ENCODE results near the gene LPAR3. TPM values are rescaled to one million over a fixed set of nuclear protein-coding genes. Genes with fewer than 3 reads are reported as not detected.

The LPAR3 gene
- total RNA-seq, 2 experiments from 2014 or later, result 0.74 to 1.1 TPM

DNA sequence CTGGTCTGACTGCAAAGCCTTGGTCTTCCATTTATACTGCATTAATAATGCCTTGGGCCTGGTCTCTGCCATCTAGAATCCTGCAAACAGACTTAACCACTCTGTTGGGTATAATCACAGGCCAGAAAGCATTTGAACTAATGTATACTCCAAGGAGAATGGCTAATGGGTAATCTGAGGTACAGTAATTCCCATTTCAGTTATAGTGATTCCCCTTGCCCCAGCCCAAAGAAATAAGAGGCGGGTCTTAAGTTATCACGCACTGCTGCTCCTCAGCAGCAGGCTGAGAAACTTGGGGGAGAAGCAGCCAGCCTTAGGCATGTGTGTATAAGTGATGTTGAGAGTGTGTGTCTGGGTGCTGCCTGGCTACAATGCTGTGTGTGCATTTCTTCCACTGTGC, 2.4 kb downstream of the LPAR3 start:
- Mint-ChIP-seq H3K9me3 (no peaks in the 10 kb centered on the region), H3K27me3 (ENCODE audit: low read depth) (peaks cover 26% of the 10 kb centered on the region), H3K27ac (no peak overlapping the region), H3K36me3 (ENCODE audit: low read depth) (no peaks in the 10 kb centered on the region), H3K4me1 (ENCODE audit: low read depth) (peaks cover 15% of the 10 kb centered on the region), H3K4me3 (no peak overlapping the region)
- CTCF ChIA-PET, result no interaction called here
- DNase-seq, result no peak
- intact Hi-C loops (cut with micrococcal nuclease), result no loop called here

DNA sequence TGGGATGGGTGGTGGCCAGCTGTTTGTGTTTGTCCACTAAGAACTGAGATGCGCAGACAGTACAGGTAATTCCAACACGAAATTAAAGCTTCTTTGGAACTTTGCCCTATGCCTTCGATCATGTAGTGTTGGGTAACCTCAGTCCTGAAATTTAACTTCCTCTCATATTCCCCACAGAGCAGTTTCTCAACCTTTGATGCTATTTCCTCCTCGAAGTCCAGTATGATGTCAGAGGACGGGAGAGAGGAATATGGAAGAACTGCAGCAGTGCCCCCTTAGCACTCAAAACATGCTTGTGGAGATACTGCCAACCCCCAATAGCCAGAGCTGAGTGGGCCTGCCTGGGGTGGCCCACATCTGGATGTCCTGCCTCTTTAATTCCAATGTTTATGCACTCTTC, 3.6 kb downstream of the LPAR3 start:
- Mint-ChIP-seq H3K27me3 (ENCODE audit: low read depth) (peaks cover 21% of the 10 kb centered on the region), H3K4me3 (no peak overlapping the region), H3K9me3 (no peaks in the 10 kb centered on the region), H3K27ac (no peak overlapping the region), H3K4me1 (ENCODE audit: low read depth) (peaks cover 15% of the 10 kb centered on the region), H3K36me3 (ENCODE audit: low read depth) (no peaks in the 10 kb centered on the region)
- intact Hi-C loops (cut with micrococcal nuclease), result no loop called here
- no peak for DNase-seq
- CTCF ChIA-PET, result interaction anchor here (0.6 kb wide), 1 partner anchor 57 kb away, joined by 4 read pairs; no protein-coding TSS in a partner anchor

DNA sequence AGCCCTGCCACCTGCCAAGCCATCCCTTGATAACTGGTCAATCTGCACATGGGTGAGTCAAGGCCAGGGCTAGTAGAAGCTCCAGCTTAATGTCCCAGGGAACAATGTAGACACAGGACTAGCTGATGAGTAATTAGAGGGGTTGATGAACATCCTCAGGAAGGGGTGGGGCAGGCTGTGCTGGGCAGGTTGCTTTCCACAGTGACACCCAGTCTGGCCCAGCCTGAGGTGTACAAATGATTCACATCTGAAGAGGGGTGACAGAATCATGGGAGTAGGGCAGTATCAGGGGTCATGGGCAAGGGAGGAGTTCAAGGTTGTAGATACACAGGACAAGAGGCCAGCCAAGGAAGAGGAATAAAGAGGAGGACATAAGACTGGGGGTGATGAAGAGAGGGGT, 4.3 kb downstream of the LPAR3 start:
- Mint-ChIP-seq H3K4me3 (no peak overlapping the region), H3K4me1 (ENCODE audit: low read depth) (peaks cover 15% of the 10 kb centered on the region), H3K27me3 (ENCODE audit: low read depth) (peaks cover 16% of the 10 kb centered on the region), H3K36me3 (ENCODE audit: low read depth) (no peaks in the 10 kb centered on the region), H3K9me3 (no peaks in the 10 kb centered on the region), H3K27ac (no peak overlapping the region)
- CTCF ChIA-PET, result no interaction called here
- peak; percentile 20 for DNase-seq
- intact Hi-C loops (cut with micrococcal nuclease), result no loop called here

DNA sequence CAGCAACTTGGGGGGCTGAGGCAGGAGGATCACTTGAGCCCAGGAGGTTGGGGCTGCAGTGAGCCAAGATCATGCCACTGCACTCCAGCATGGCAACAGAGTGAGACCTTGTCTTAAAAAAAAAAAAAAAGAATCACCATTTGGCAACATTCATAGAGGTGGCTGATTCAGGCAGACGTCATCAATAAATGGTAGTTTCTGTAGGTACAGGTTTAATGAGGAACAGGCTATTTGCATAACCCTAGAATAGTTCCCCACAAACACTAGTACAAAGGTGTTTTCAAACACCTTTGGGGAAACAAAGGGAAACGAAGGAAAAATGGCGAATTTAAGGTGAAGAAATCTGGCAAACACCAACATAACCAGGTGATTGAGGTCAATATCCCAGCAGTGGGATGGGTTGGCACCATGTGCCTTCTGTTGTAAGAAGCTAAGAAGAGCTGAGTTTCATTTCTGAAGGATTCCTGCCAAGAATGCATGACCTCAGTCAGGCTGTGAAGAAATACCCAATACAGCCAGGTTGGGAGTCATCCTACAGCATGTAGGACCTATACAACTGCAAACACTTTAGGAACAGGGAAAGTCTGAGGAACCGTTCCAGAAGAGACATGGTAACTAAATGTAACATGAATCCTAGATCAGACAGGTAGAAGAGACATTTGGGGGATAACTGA, 5.6 kb downstream of the LPAR3 start:
- Mint-ChIP-seq H3K4me3 (no peak overlapping the region), H3K4me1 (ENCODE audit: low read depth) (peaks cover 10% of the 10 kb centered on the region), H3K27ac (no peak overlapping the region), H3K9me3 (no peaks in the 10 kb centered on the region), H3K36me3 (ENCODE audit: low read depth) (no peaks in the 10 kb centered on the region), H3K27me3 (ENCODE audit: low read depth) (peaks cover 9% of the 10 kb centered on the region)
- CTCF ChIA-PET, result interaction anchor here (0.6 kb wide), 1 partner anchor 13 kb away, joined by 4 read pairs; no protein-coding TSS in a partner anchor
- DNase-seq, result no peak
- intact Hi-C loops (cut with micrococcal nuclease), result no loop called here

DNA sequence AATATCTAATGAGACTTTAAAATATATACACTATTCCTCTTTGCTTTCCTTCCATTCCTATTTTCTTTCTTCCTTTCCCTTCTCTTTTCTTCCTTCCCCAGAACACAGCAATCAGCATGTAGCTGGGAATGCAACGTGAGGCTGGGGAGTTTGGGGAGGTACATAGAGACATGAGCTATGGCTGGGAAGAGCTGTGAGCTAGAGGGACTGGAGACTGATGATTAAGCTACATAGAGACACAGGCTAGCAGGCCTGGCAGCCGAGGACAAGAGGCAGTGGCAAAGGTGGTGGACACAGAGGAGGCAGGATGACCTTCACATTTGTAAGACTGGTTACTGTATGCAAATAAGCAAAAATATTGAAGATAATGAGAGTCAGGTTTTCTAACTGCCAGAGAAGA, 7.5 kb downstream of the LPAR3 start:
- H3K36me3 Mint-ChIP-seq (ENCODE audit: low read depth), result peaks cover 2% of the 10 kb centered on the region
- H3K9me3 Mint-ChIP-seq, result peaks cover 5% of the 10 kb centered on the region
- no peaks in the 10 kb centered on the region for H3K27me3 Mint-ChIP-seq (ENCODE audit: low read depth)
- H3K4me1 Mint-ChIP-seq (ENCODE audit: low read depth), result peaks cover 6% of the 10 kb centered on the region
- CTCF ChIA-PET, result interaction anchor here (1.3 kb wide), 1 partner anchor 103 kb away, joined by 3 read pairs; no protein-coding TSS in a partner anchor
- intact Hi-C loops (cut with micrococcal nuclease), result no loop called here
- no peak for DNase-seq
- H3K4me3 Mint-ChIP-seq, result no peak overlapping the region
- no peak overlapping the region for H3K27ac Mint-ChIP-seq

DNA sequence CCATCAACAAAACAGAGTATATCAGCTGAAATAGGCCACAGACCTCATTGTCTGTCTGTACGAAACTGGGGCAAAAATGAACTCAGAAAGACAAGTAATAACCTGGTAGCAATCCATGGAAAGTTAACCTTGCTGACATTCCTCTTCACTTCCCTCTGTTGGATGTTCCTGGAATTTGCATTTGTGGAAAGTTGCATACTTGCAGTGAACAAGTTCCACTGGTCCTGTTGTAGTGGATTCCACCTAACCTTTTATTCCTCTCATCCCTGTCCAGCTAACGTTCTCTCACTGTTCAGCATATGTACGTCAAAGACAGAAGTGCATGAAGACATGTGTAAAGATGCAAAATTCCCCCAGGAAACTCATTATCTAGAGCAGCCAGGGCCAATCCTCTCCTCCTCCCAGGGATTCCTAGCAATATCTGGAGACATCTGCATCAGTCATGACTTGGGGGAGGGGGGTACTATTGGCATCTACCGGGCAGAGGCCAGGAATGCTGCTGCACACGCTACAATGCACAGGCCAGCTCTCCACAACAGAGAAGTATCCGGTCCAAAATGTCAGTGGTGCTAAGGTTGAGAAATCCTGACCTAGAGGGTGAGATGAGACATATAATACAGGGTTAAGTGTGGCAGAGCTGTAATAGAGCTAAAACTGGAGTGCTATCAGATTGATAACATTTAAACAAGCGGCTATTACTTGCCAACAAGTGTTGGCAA, 8.2 kb downstream of the LPAR3 start:
- no peak for DNase-seq
- no peaks in the 10 kb centered on the region for H3K27me3 Mint-ChIP-seq (ENCODE audit: low read depth)
- H3K27ac Mint-ChIP-seq, result no peak overlapping the region
- CTCF ChIA-PET, result interaction anchor here (0.9 to 1.3 kb wide), 2 partner anchors 80 to 102 kb away, joined by 3 read pairs; no protein-coding TSS in a partner anchor
- H3K4me3 Mint-ChIP-seq, result no peak overlapping the region
- H3K4me1 Mint-ChIP-seq (ENCODE audit: low read depth), result peaks cover 6% of the 10 kb centered on the region
- peaks cover 5% of the 10 kb centered on the region for H3K9me3 Mint-ChIP-seq
- H3K36me3 Mint-ChIP-seq (ENCODE audit: low read depth), result peaks cover 2% of the 10 kb centered on the region
- intact Hi-C loops (cut with micrococcal nuclease), result no loop called here

DNA sequence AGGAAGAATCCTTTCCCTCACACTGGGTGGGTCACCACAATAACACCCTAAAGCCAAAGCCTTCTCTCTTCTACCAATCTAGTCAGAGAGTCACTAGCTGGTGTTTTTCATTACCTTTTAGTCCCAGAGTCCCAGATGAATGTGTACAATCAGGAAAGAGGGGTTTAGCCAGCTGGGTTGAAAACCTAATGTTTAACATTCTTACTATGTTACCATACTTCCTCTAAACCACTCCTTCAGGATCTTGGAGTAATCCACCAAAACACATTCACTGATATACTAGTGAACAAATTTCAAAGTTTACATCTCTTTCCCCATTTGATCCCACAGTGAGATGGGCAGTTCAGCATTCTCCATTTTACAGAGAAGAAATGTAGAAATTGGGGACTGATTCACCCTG, 9.7 kb downstream of the LPAR3 start:
- H3K27ac Mint-ChIP-seq, result no peak overlapping the region
- H3K4me1 Mint-ChIP-seq (ENCODE audit: low read depth), result no peaks in the 10 kb centered on the region
- peaks cover 2% of the 10 kb centered on the region for H3K36me3 Mint-ChIP-seq (ENCODE audit: low read depth)
- H3K4me3 Mint-ChIP-seq, result no peak overlapping the region
- CTCF ChIA-PET, result no interaction called here
- peaks cover 5% of the 10 kb centered on the region for H3K9me3 Mint-ChIP-seq
- H3K27me3 Mint-ChIP-seq (ENCODE audit: low read depth), result no peaks in the 10 kb centered on the region
- DNase-seq, result no peak
- intact Hi-C loops (cut with micrococcal nuclease), result no loop called here

DNA sequence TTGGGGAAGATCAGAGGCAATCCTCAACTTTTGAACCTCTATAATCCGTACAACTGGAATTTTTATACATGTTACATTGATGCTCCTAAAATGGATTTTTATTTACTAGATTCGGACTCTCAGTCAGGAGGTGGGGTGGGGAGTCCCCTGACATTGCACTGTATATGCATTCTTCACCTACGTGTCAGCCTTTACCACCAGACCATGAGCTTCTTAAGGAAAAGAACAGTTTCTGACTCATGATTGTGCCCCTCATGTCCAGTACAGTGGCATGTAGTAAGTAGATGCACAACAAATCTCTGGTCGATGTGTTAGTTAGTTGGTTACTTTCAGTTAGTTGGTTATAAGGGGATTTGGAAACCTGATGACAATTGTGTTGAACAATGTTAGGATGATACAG, 15.4 kb downstream of the LPAR3 start:
- Mint-ChIP-seq H3K4me1 (ENCODE audit: low read depth) (peaks cover 2% of the 10 kb centered on the region), H3K4me3 (no peak overlapping the region), H3K27me3 (ENCODE audit: low read depth) (no peaks in the 10 kb centered on the region), H3K9me3 (peaks cover 5% of the 10 kb centered on the region), H3K27ac (no peak overlapping the region), H3K36me3 (ENCODE audit: low read depth) (peaks cover 2% of the 10 kb centered on the region)
- DNase-seq, result no peak
- intact Hi-C loops (cut with micrococcal nuclease), result no loop called here
- CTCF ChIA-PET, result no interaction called here

DNA sequence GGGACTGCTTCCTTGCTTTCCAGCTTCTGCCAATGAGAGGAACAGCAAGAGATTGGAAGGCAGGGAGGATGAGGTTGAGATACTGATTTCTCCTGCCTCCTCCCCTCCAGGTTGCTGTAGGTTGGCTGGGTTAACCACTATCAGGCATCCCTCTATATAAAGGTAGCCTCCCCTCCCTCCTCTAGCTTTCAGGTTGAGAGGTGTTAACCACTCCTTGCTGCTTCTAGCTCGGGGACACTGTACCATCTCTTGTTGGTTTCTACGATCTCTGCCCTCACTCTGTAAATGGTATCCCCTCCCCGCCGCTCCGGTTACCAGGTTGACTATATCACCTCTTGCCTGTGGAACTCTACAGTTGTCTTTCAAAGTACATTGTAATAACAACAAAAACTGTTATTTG, 16.7 kb downstream of the LPAR3 start:
- no peak overlapping the region for H3K27ac Mint-ChIP-seq
- H3K27me3 Mint-ChIP-seq (ENCODE audit: low read depth), result peaks cover 4% of the 10 kb centered on the region
- CTCF ChIA-PET, result no interaction called here
- H3K36me3 Mint-ChIP-seq (ENCODE audit: low read depth), result no peaks in the 10 kb centered on the region
- intact Hi-C loops (cut with micrococcal nuclease), result no loop called here
- H3K4me3 Mint-ChIP-seq, result no peak overlapping the region
- DNase-seq, result no peak
- peaks cover under 1% of the 10 kb centered on the region for H3K9me3 Mint-ChIP-seq
- peaks cover 2% of the 10 kb centered on the region for H3K4me1 Mint-ChIP-seq (ENCODE audit: low read depth)

DNA sequence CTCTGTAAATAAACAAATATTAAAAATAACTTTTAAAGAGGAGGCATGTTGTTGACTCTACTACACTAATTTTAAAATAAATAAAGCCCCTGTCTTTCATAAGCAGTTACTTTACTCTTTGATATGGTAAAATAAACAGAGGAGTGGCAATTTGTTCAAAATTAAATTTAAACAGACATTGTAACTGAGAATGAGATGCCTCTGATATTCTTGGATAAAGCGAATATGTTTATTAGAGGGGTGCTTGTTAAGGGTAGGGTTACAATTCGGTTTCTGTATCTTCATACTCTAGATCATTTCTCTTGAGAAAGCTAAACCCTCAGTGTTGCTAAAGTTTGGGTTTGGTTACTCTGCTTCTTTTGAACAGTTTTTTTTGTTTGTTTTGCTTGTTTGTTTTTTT, 19.6 kb downstream of the LPAR3 start:
- DNase-seq, result no peak
- no peak overlapping the region for H3K27ac Mint-ChIP-seq
- H3K4me3 Mint-ChIP-seq, result no peak overlapping the region
- no peaks in the 10 kb centered on the region for H3K36me3 Mint-ChIP-seq (ENCODE audit: low read depth)
- intact Hi-C loops (cut with micrococcal nuclease), result no loop called here
- CTCF ChIA-PET, result no interaction called here
- H3K27me3 Mint-ChIP-seq (ENCODE audit: low read depth), result peaks cover 4% of the 10 kb centered on the region
- H3K9me3 Mint-ChIP-seq, result no peaks in the 10 kb centered on the region
- peaks cover 4% of the 10 kb centered on the region for H3K4me1 Mint-ChIP-seq (ENCODE audit: low read depth)

DNA sequence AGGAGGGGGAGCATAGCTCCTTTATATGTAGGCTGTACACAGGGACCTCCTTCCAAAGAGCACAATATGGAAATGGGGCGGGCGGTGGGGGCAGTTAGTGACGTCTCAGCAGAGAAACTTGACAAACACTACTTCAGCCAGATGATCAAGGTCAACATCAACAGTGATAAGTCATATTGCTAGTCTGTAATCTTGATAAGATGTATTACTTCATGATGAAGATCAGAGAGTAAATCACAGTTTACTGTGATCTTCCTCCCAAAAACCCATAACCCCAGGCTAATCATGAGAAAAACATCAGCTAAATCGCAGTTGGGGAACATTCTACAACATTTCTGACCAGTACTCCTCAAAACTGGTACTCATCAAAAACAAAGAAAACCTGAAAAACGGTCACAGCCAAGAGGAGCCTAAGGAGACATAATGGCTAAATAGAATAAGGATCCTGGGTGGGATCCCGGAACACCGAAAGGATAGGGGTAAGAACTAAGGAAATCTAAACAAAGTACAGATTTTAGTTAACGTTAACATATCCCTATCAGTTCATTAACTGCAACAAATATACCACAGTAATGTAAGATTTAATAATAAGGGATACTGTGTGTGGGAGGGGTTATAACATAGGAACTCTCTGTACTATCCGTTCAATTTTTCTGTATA, 20.2 kb downstream of the LPAR3 start:
- H3K4me1 Mint-ChIP-seq (ENCODE audit: low read depth), result peaks cover 4% of the 10 kb centered on the region
- DNase-seq, result no peak
- H3K4me3 Mint-ChIP-seq, result no peak overlapping the region
- intact Hi-C loops (cut with micrococcal nuclease), result no loop called here
- no peak overlapping the region for H3K27ac Mint-ChIP-seq
- CTCF ChIA-PET, result no interaction called here
- H3K36me3 Mint-ChIP-seq (ENCODE audit: low read depth), result no peaks in the 10 kb centered on the region
- no peaks in the 10 kb centered on the region for H3K9me3 Mint-ChIP-seq
- H3K27me3 Mint-ChIP-seq (ENCODE audit: low read depth), result peaks cover 4% of the 10 kb centered on the region

DNA sequence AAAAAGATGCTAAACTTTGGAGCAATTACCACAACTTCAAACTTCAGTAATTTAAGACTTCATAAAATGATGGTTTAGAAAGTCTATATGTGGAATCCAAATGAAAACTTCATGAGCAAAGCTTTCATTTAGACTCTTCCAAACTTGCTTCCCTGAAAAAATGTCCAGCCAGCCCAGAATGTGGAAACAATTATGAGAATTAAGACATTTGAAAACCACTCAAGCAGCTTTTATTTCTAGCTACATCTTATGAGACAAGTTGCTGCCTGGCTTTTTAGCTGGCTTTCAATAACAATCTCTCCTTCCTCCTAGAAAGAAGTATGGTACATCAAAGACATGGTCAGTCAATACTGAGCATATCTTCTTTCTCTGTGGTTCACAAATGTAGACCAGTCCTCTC, 21.8 kb downstream of the LPAR3 start:
- intact Hi-C loops (cut with micrococcal nuclease), result no loop called here
- CTCF ChIA-PET, result interaction anchor here (1.6 to 1.7 kb wide), 2 partner anchors 15 to 89 kb away, joined by 3 to 5 read pairs; no protein-coding TSS in a partner anchor

More for the DNA sequence above, 21.8 kb downstream of the LPAR3 start:
- Mint-ChIP-seq H3K4me1 (ENCODE audit: low read depth) (peaks cover 3% of the 10 kb centered on the region), H3K27ac (no peak overlapping the region), H3K9me3 (no peaks in the 10 kb centered on the region), H3K27me3 (ENCODE audit: low read depth) (peaks cover 4% of the 10 kb centered on the region), H3K36me3 (ENCODE audit: low read depth) (no peaks in the 10 kb centered on the region), H3K4me3 (no peak overlapping the region)
- no peak for DNase-seq

All from activated naive CD4-positive, alpha-beta T cell treated with anti-CD3 and anti-CD28 coated beads for 36 hours (primary cell).